HG02884 (cell line): ENCODE results near the gene PNMA1.

Experiments
- ATAC-seq: cut with Tn5 transposase; IDR thresholded peaks from one replicate; pipeline ENCODE4 v1.9.1; 2021; ENCODE audit warnings: mild to moderate bottlenecking, moderate library complexity; ENCODE audit not compliant: unreplicated experiment

Gene PNMA1

GRCh38 chr14:73678698-73679097, 35.5 kb downstream of the PNMA1 start:
- no peak for ATAC-seq

- no peak for ATAC-seq
These were observed 39.2 kb downstream of the PNMA1 start for GRCh38 chr14:73674986-73675385.

GRCh38 chr14:73667854-73668253, 46.3 kb downstream of the PNMA1 start:
- ATAC-seq: no peak

GRCh38 chr14:73666583-73666982, 47.6 kb downstream of the PNMA1 start:
- ATAC-seq: no peak

GRCh38 chr14:73665130-73665529, 49.1 kb downstream of the PNMA1 start:
- no peak for ATAC-seq

GRCh38 chr14:73663548-73664212, 50.5 kb downstream of the PNMA1 start:
- ATAC-seq: no peak

- ATAC-seq: no peak
These were observed 51.7 kb downstream of the PNMA1 start for GRCh38 chr14:73662487-73662943.

- no peak for ATAC-seq
These were observed 52.3 kb downstream of the PNMA1 start for GRCh38 chr14:73661872-73662271.
